Measurements from ENCODE around the gene PPM1K.

PPM1K gene

GRCh38 chr4:88230969-88231771, 53.2 kb downstream of the PPM1K start:
- Histone ChIP-seq H3K4me3 (ENCODE audit: control insufficient read depth in 1 of 7, extremely low read depth in 1 of 7, insufficient read depth in 4 of 7, low read depth in 2 of 7, low read length in 6 of 7) (peak overlapping the region in 2 of 7 experiments; percentile 9 to 40), H3K4me1 (ENCODE audit: control extremely low read depth in 1 of 4, control insufficient read depth in 4 of 4, insufficient read depth in 4 of 4, low read length in 3 of 4) (peaks cover 0 to 6% (median 2%) of the 10 kb centered on the region in 4 experiments), H3K36me3 (ENCODE audit: control insufficient read depth in 4 of 4, insufficient read depth in 4 of 4, low read length in 3 of 4) (no peaks in the 10 kb centered on the region), H3K9me3 (ENCODE audit: control extremely low read depth in 1 of 5, control insufficient read depth in 4 of 5, insufficient read depth in 2 of 5, low read depth in 1 of 5, low read length in 4 of 5) (peaks cover 0 to 3% (median 0%) of the 10 kb centered on the region in 5 experiments), H3K27me3 (replicated peaks in 2 of 5; ENCODE audit: control insufficient read depth in 4 of 5, insufficient read depth in 5 of 5, low read length in 4 of 5) (no peaks in the 10 kb centered on the region), H3K27ac (ENCODE audit: insufficient read depth in 1 of 2, low read depth in 1 of 2, low read length in 2 of 2, poor library complexity in 1 of 2, severe bottlenecking in 2 of 2) (peak overlapping the region in 1 of 2 experiments; percentile 59)
- WGBS (ENCODE audit: insufficient coverage) = 73% methylated on average over 6 of the region's 14 CpGs
- peak in 2 of 3 donors; percentile 33 to 50 for DNase-seq
- ChIA-PET POLR2A (no interaction called here), CTCF (interaction anchor here (0.8 to 1.1 kb wide), 3 partner anchors 20 to 86 kb away, joined by 3 read pairs; no protein-coding TSS in a partner anchor)

GRCh38 chr4:88230461-88230891, 53.9 kb downstream of the PPM1K start:
- H3K9me3 ChIP-seq (ENCODE audit: control extremely low read depth in 1 of 5, control insufficient read depth in 4 of 5, insufficient read depth in 2 of 5, low read depth in 1 of 5, low read length in 4 of 5) = no peaks in the 10 kb centered on the region

GRCh38 chr4:88227734-88228133, 56.6 kb downstream of the PPM1K start:
- CTCF ChIA-PET = interaction anchor here (1.2 to 2.3 kb wide), 4 partner anchors 9 to 288 kb away, joined by 3 to 10 read pairs (median 4); no protein-coding TSS in a partner anchor
- DNase-seq = no peak
- H3K27ac ChIP-seq (ENCODE audit: insufficient read depth in 1 of 2, low read depth in 1 of 2, low read length in 2 of 2, poor library complexity in 1 of 2, severe bottlenecking in 2 of 2) = no peak overlapping the region
- no peaks in the 10 kb centered on the region for H3K36me3 ChIP-seq (ENCODE audit: control insufficient read depth in 4 of 4, insufficient read depth in 4 of 4, low read length in 3 of 4)
- WGBS (ENCODE audit: insufficient coverage) = 87% methylated on average over 2 of the region's 2 CpGs
- H3K4me1 ChIP-seq (ENCODE audit: control extremely low read depth in 1 of 4, control insufficient read depth in 4 of 4, insufficient read depth in 4 of 4, low read length in 3 of 4) = peaks cover 0 to 6% (median 3%) of the 10 kb centered on the region in 4 experiments
- no peaks in the 10 kb centered on the region for H3K9me3 ChIP-seq (ENCODE audit: control extremely low read depth in 1 of 5, control insufficient read depth in 4 of 5, insufficient read depth in 2 of 5, low read depth in 1 of 5, low read length in 4 of 5)
- H3K4me3 ChIP-seq (ENCODE audit: control insufficient read depth in 1 of 7, extremely low read depth in 1 of 7, insufficient read depth in 4 of 7, low read depth in 2 of 7, low read length in 6 of 7) = no peak overlapping the region
- H3K27me3 ChIP-seq (replicated peaks in 2 of 5; ENCODE audit: control insufficient read depth in 4 of 5, insufficient read depth in 5 of 5, low read length in 4 of 5) = no peaks in the 10 kb centered on the region
- POLR2A ChIA-PET = no interaction called here

More at GRCh38 chr4:88230461-88230891, 53.9 kb downstream of the PPM1K start:
- POLR2A ChIA-PET = no interaction called here
- DNase-seq = no peak
- H3K27ac ChIP-seq (ENCODE audit: insufficient read depth in 1 of 2, low read depth in 1 of 2, low read length in 2 of 2, poor library complexity in 1 of 2, severe bottlenecking in 2 of 2) = no peak overlapping the region
- H3K36me3 ChIP-seq (ENCODE audit: control insufficient read depth in 4 of 4, insufficient read depth in 4 of 4, low read length in 3 of 4) = no peaks in the 10 kb centered on the region
- peak overlapping the region in 1 of 7 experiments; percentile 40 for H3K4me3 ChIP-seq (ENCODE audit: control insufficient read depth in 1 of 7, extremely low read depth in 1 of 7, insufficient read depth in 4 of 7, low read depth in 2 of 7, low read length in 6 of 7)
- no peaks in the 10 kb centered on the region for H3K27me3 ChIP-seq (replicated peaks in 2 of 5; ENCODE audit: control insufficient read depth in 4 of 5, insufficient read depth in 5 of 5, low read length in 4 of 5)
- CTCF ChIA-PET = interaction anchor here (0.8 to 1.1 kb wide), 2 partner anchors 81 to 86 kb away, joined by 3 read pairs; no protein-coding TSS in a partner anchor
- H3K4me1 ChIP-seq (ENCODE audit: control extremely low read depth in 1 of 4, control insufficient read depth in 4 of 4, insufficient read depth in 4 of 4, low read length in 3 of 4) = peaks cover 0 to 6% (median 2%) of the 10 kb centered on the region in 4 experiments
- WGBS (ENCODE audit: insufficient coverage) = no CpG with 5 or more reads among the region's 1 CpG

- Histone ChIP-seq H3K27ac (ENCODE audit: insufficient read depth in 1 of 2, low read depth in 1 of 2, low read length in 2 of 2, poor library complexity in 1 of 2, severe bottlenecking in 2 of 2) (no peak overlapping the region), H3K27me3 (replicated peaks in 2 of 5; ENCODE audit: control insufficient read depth in 4 of 5, insufficient read depth in 5 of 5, low read length in 4 of 5) (no peaks in the 10 kb centered on the region), H3K4me1 (ENCODE audit: control extremely low read depth in 1 of 4, control insufficient read depth in 4 of 4, insufficient read depth in 4 of 4, low read length in 3 of 4) (peaks cover 0 to 6% (median 3%) of the 10 kb centered on the region in 4 experiments), H3K4me3 (ENCODE audit: control insufficient read depth in 1 of 7, extremely low read depth in 1 of 7, insufficient read depth in 4 of 7, low read depth in 2 of 7, low read length in 6 of 7) (no peak overlapping the region), H3K36me3 (ENCODE audit: control insufficient read depth in 4 of 4, insufficient read depth in 4 of 4, low read length in 3 of 4) (no peaks in the 10 kb centered on the region), H3K9me3 (ENCODE audit: control extremely low read depth in 1 of 5, control insufficient read depth in 4 of 5, insufficient read depth in 2 of 5, low read depth in 1 of 5, low read length in 4 of 5) (no peaks in the 10 kb centered on the region)
- CTCF ChIA-PET = interaction anchor here (1.2 to 1.3 kb wide), 3 partner anchors 20 to 290 kb away, joined by 3 to 4 read pairs (median 3); no protein-coding TSS in a partner anchor
- no peak for DNase-seq
- POLR2A ChIA-PET = no interaction called here
- no CpG with 5 or more reads among the region's 1 CpG for WGBS (ENCODE audit: insufficient coverage)
Measured at GRCh38 chr4:88226143-88226542, 58.2 kb downstream of the PPM1K start.

GRCh38 chr4:88225232-88226105, 58.9 kb downstream of the PPM1K start:
- no peak overlapping the region for H3K27ac ChIP-seq (ENCODE audit: insufficient read depth in 1 of 2, low read depth in 1 of 2, low read length in 2 of 2, poor library complexity in 1 of 2, severe bottlenecking in 2 of 2)
- CTCF ChIA-PET = interaction anchor here (0.8 to 1.3 kb wide), 3 partner anchors 55 to 290 kb away, joined by 3 read pairs; no protein-coding TSS in a partner anchor
- peaks cover 0 to 6% (median under 1%) of the 10 kb centered on the region in 4 experiments for H3K4me1 ChIP-seq (ENCODE audit: control extremely low read depth in 1 of 4, control insufficient read depth in 4 of 4, insufficient read depth in 4 of 4, low read length in 3 of 4)
- DNase-seq = no peak
- no peak overlapping the region for H3K4me3 ChIP-seq (ENCODE audit: control insufficient read depth in 1 of 7, extremely low read depth in 1 of 7, insufficient read depth in 4 of 7, low read depth in 2 of 7, low read length in 6 of 7)
- WGBS (ENCODE audit: insufficient coverage) = 86% methylated on average over 1 of the region's 3 CpGs
- no peaks in the 10 kb centered on the region for H3K36me3 ChIP-seq (ENCODE audit: control insufficient read depth in 4 of 4, insufficient read depth in 4 of 4, low read length in 3 of 4)
- H3K9me3 ChIP-seq (ENCODE audit: control extremely low read depth in 1 of 5, control insufficient read depth in 4 of 5, insufficient read depth in 2 of 5, low read depth in 1 of 5, low read length in 4 of 5) = peaks cover 0 to 5% (median 0%) of the 10 kb centered on the region in 5 experiments
- POLR2A ChIA-PET = interaction anchor here (0.5 kb wide), 1 partner anchor 194 kb away, joined by 3 read pairs; no protein-coding TSS in a partner anchor
- no peaks in the 10 kb centered on the region for H3K27me3 ChIP-seq (replicated peaks in 2 of 5; ENCODE audit: control insufficient read depth in 4 of 5, insufficient read depth in 5 of 5, low read length in 4 of 5)

GRCh38 chr4:88223516-88223915, 60.8 kb downstream of the PPM1K start:
- CTCF ChIA-PET = interaction anchor here (0.7 to 2.2 kb wide), 4 partner anchors 9 to 526 kb away, joined by 3 to 8 read pairs (median 5); no protein-coding TSS in a partner anchor
- Histone ChIP-seq H3K9me3 (ENCODE audit: control extremely low read depth in 1 of 5, control insufficient read depth in 4 of 5, insufficient read depth in 2 of 5, low read depth in 1 of 5, low read length in 4 of 5) (peaks cover 0 to 6% (median 0%) of the 10 kb centered on the region in 5 experiments), H3K27me3 (replicated peaks in 2 of 5; ENCODE audit: control insufficient read depth in 4 of 5, insufficient read depth in 5 of 5, low read length in 4 of 5) (no peaks in the 10 kb centered on the region), H3K36me3 (ENCODE audit: control insufficient read depth in 4 of 4, insufficient read depth in 4 of 4, low read length in 3 of 4) (no peaks in the 10 kb centered on the region), H3K4me1 (ENCODE audit: control extremely low read depth in 1 of 4, control insufficient read depth in 4 of 4, insufficient read depth in 4 of 4, low read length in 3 of 4) (peaks cover 0 to 6% (median 0%) of the 10 kb centered on the region in 4 experiments), H3K27ac (ENCODE audit: insufficient read depth in 1 of 2, low read depth in 1 of 2, low read length in 2 of 2, poor library complexity in 1 of 2, severe bottlenecking in 2 of 2) (no peak overlapping the region), H3K4me3 (ENCODE audit: control insufficient read depth in 1 of 7, extremely low read depth in 1 of 7, insufficient read depth in 4 of 7, low read depth in 2 of 7, low read length in 6 of 7) (no peak overlapping the region)
- POLR2A ChIA-PET = no interaction called here
- WGBS (ENCODE audit: insufficient coverage) = no CpG with 5 or more reads among the region's 1 CpG
- DNase-seq = no peak
